ENCODE data around the gene NTN1.

- no peak for TF ChIP-seq POLR2A (IDR thresholded peaks at IDR 0.05)
- TF ChIP-seq, protein P1, sequence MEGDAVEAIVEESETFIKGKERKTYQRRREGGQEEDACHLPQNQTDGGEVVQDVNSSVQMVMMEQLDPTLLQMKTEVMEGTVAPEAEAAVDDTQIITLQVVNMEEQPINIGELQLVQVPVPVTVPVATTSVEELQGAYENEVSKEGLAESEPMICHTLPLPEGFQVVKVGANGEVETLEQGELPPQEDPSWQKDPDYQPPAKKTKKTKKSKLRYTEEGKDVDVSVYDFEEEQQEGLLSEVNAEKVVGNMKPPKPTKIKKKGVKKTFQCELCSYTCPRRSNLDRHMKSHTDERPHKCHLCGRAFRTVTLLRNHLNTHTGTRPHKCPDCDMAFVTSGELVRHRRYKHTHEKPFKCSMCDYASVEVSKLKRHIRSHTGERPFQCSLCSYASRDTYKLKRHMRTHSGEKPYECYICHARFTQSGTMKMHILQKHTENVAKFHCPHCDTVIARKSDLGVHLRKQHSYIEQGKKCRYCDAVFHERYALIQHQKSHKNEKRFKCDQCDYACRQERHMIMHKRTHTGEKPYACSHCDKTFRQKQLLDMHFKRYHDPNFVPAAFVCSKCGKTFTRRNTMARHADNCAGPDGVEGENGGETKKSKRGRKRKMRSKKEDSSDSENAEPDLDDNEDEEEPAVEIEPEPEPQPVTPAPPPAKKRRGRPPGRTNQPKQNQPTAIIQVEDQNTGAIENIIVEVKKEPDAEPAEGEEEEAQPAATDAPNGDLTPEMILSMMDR (IDR thresholded peaks at IDR 0.05), result no peak
These were observed 19.1 kb upstream of the NTN1 start for GRCh38 chr17:9002227-9002605.

All from breast epithelium (tissue), 3 donors.